GM18520 (cell line): ENCODE results near the gene AIFM1.
A peak's percentile ranks its signal among the peaks of the same experiment; 100 is the strongest.

Experiments
- ATAC-seq: cut with Tn5 transposase; IDR thresholded peaks from one replicate; pipeline ENCODE4 v1.9.1; 2021; ENCODE audit not compliant: unreplicated experiment

Gene AIFM1

GRCh38 chrX:130097507-130098209 lies 68.0 kb downstream of the AIFM1 start:
- ATAC-seq = no peak

DNA sequence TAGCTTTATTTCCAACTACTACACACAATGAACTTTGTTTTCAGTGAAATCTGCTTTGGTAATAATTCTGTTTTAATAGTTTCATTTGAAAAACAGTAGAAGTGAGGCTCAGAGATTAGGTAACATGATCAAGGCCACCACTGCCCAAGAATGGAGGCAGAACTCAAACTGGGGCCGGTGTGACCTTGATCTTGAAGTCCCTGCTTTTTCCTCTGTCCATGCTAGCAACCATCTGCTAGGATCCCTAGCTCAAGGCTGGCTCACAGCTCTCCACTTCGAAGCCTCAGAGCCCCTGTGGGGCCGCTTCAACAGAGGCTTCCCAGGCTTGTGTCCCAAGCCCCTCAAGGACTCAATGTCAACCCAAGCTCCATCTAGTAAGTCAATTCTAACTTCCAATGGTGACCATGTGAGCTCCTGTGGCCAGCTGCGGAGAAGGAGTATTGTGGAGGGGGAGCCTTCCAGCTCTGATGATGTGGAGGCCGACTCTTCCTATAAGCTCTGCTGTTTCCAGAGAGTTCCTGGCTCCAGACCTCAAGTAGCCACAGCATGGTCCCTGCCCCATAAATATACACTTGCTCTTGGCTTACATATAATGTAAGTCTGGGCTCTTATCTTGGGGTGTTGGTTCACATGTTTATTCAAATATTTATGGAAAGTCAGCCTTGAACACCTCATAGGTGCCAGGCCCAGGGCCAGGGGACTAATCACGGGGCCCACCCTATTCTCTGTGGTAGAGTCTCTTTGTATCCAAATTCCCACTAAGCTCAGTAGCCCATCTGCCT lies 70.2 kb downstream of the AIFM1 start:
- ATAC-seq = no peak

GRCh38 chrX:130094696-130095095 lies 70.9 kb downstream of the AIFM1 start:
- no peak for ATAC-seq

GRCh38 chrX:130093271-130093670 lies 72.4 kb downstream of the AIFM1 start:
- ATAC-seq = no peak

GRCh38 chrX:130091980-130092522 lies 73.6 kb downstream of the AIFM1 start:
- ATAC-seq = peak; percentile 98

GRCh38 chrX:130090364-130090763 lies 75.3 kb downstream of the AIFM1 start:
- ATAC-seq = no peak

DNA sequence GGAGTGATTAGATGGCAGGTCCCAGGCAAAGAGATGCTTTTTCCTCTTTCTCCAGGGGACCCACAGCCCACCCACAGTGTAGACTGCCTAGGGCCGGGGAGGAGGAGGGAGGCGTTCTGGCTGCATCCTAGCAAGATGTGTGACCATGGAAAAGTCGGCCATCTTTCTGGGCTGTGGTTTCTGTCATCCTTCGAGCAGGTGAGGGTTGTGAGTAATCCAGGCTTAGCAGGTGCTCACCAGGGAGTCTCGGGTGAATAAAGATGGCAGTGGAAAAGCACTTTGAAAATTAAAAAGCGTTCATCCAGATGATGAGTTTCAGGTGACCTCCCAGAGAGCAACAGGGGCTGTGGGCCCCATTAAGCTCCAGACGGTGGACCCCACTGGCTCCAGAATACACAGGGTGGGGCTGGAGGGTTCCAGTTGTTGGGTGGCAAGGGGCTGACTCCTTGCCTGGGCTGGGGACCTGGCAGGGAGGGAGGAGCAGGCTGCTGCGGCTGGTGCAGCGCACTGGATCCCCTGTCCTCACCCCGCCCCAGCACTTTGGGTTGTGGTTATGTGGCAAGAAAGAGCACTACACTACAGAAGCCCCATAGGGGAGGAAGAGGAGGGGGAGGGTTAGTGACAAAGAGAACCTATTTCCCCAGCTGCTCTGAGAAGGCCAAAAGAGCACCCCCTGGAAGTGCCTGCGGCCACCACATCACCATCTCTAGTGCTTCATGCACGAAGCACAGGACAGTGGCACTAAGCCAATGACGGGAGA lies 79.0 kb downstream of the AIFM1 start:
- peak; percentile 31 for ATAC-seq

- ATAC-seq = no peak
Observed at GRCh38 chrX:130085551-130086446, 79.8 kb downstream of the AIFM1 start.

DNA sequence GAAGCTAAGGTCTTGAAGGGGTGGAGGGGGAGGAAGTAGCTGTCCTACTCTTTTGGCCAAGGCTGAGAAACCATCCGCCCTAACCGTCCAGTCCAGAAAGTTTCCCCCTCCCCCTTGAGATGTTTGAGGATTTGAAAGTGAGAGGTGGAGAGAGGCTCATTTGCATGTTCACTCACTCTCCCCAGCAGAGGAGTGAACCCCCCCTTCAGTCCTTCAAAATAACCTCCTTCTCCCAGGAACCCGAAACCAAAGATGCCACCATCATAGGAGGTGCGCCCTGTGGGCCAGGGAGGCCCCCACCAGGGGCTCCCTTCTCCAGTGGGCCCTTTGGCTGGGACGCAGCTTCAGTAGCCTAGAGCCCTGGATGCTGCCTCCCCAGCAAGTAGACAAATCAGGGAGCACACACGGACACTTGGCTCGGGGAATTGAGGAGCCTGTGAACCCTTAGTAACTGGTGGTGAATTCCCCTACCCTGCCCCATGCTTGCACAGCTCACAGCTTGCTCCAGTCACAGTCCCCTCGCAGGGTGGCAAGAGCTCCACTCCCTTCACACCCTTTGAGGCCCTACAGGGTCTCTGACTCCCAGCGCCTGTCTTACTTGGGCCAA lies 80.9 kb downstream of the AIFM1 start:
- no peak for ATAC-seq

GRCh38 chrX:130083656-130084382 lies 81.8 kb downstream of the AIFM1 start:
- ATAC-seq = no peak

GRCh38 chrX:130083107-130083490 lies 82.5 kb downstream of the AIFM1 start:
- no peak for ATAC-seq

GRCh38 chrX:130082244-130083106 lies 83.2 kb downstream of the AIFM1 start:
- peak; percentile 60 for ATAC-seq

- no peak for ATAC-seq
Observed at GRCh38 chrX:130081421-130082045, 84.1 kb downstream of the AIFM1 start.

GRCh38 chrX:130080791-130081367 lies 84.8 kb downstream of the AIFM1 start:
- no peak for ATAC-seq

- no peak for ATAC-seq
Observed at GRCh38 chrX:130079824-130080406, 85.7 kb downstream of the AIFM1 start.
